ENCODE measurements around the gene TRIM44. TPM values are rescaled to one million over a fixed set of nuclear protein-coding genes. Genes with fewer than 3 reads are reported as not detected.

Gene TRIM44
- total and polyA plus RNA-seq, 12 donors, result 5.5 to 89.8 (median 34.1) TPM

DNA sequence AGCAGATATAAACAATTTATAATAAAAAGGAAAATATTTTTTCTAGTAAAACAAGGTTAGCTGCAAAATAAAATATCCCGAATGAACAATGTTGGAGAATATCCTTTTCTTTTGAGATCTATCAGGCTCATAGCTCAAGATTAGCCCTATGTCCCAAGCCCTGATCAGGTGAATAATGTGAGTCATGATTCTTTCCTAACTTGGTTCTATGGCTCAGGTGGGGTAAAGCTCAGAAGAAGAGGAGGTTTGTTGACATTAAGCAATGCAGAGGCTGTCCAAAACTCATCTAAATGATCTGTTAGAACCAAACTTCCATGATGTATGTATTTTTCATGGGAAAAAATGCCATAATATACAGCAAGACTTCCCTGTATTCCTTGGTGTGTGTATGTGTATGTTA is 86.1 kb downstream of the TRIM44 start:
- Histone ChIP-seq H3K27ac (no peak overlapping the region), H3K4me3 (no peak overlapping the region), H3K9me3 (replicated peaks in 1 of 3) (no peaks in the 10 kb centered on the region), H3K4me1 (replicated peaks in 1 of 2) (peaks cover 0 to 9% of the 10 kb centered on the region in 2 donors), H3K27me3 (no peaks in the 10 kb centered on the region), H3K36me3 (replicated peaks in 1 of 2) (no peaks in the 10 kb centered on the region)
- TF ChIP-seq, protein P1, sequence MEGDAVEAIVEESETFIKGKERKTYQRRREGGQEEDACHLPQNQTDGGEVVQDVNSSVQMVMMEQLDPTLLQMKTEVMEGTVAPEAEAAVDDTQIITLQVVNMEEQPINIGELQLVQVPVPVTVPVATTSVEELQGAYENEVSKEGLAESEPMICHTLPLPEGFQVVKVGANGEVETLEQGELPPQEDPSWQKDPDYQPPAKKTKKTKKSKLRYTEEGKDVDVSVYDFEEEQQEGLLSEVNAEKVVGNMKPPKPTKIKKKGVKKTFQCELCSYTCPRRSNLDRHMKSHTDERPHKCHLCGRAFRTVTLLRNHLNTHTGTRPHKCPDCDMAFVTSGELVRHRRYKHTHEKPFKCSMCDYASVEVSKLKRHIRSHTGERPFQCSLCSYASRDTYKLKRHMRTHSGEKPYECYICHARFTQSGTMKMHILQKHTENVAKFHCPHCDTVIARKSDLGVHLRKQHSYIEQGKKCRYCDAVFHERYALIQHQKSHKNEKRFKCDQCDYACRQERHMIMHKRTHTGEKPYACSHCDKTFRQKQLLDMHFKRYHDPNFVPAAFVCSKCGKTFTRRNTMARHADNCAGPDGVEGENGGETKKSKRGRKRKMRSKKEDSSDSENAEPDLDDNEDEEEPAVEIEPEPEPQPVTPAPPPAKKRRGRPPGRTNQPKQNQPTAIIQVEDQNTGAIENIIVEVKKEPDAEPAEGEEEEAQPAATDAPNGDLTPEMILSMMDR (IDR thresholded peaks at IDR 0.05), result no peak
- no peak for TF ChIP-seq POLR2A (IDR thresholded peaks at IDR 0.05)
- intact Hi-C loops (cut with DNase I), result no loop called here
- DNase-seq, result no peak
- WGBS, 4 donors, result 96 to 100% (median 98%) methylated on average over 1 of the region's 1 CpG

GRCh38 chr11:35750315-35750714 is 87.7 kb downstream of the TRIM44 start:
- H3K9me3 ChIP-seq (replicated peaks in 1 of 3), result no peaks in the 10 kb centered on the region
- no peak for DNase-seq
- no peaks in the 10 kb centered on the region for H3K36me3 ChIP-seq (replicated peaks in 1 of 2)
- peaks cover 0 to 9% of the 10 kb centered on the region in 2 donors for H3K4me1 ChIP-seq (replicated peaks in 1 of 2)
- no peak overlapping the region for H3K27ac ChIP-seq
- WGBS, 4 donors, result 49 to 98% (median 95%) methylated on average over 2 of the region's 2 CpGs
- TF ChIP-seq, protein P1 (IDR thresholded peaks at IDR 0.05), result no peak
- no peak for TF ChIP-seq POLR2A (IDR thresholded peaks at IDR 0.05)
- no peak overlapping the region for H3K4me3 ChIP-seq
- intact Hi-C loops (cut with DNase I), result no loop called here
- no peaks in the 10 kb centered on the region for H3K27me3 ChIP-seq

- no peak for DNase-seq
- TF ChIP-seq, protein P1 (IDR thresholded peaks at IDR 0.05), result no peak
- no peak for TF ChIP-seq POLR2A (IDR thresholded peaks at IDR 0.05)
- Histone ChIP-seq H3K9me3 (replicated peaks in 1 of 3) (no peaks in the 10 kb centered on the region), H3K36me3 (replicated peaks in 1 of 2) (no peaks in the 10 kb centered on the region), H3K4me1 (replicated peaks in 1 of 2) (peaks cover 0 to 9% of the 10 kb centered on the region in 2 donors), H3K27ac (no peak overlapping the region), H3K27me3 (no peaks in the 10 kb centered on the region), H3K4me3 (no peak overlapping the region)
- WGBS, 4 donors, result 95 to 97% (median 97%) methylated on average over 4 of the region's 4 CpGs
- intact Hi-C loops (cut with DNase I), result no loop called here
Observed at GRCh38 chr11:35750981-35751663, 88.5 kb downstream of the TRIM44 start.

- intact Hi-C loops (cut with DNase I), result no loop called here
- no peak for DNase-seq
Observed at GRCh38 chr11:35751664-35752061, 89.1 kb downstream of the TRIM44 start.

More at GRCh38 chr11:35751664-35752061, 89.1 kb downstream of the TRIM44 start:
- TF ChIP-seq, protein P1 (IDR thresholded peaks at IDR 0.05), result no peak
- no peak for TF ChIP-seq POLR2A (IDR thresholded peaks at IDR 0.05)
- no peak overlapping the region for H3K27ac ChIP-seq
- no peaks in the 10 kb centered on the region for H3K27me3 ChIP-seq
- no peaks in the 10 kb centered on the region for H3K9me3 ChIP-seq (replicated peaks in 1 of 3)
- H3K4me1 ChIP-seq (replicated peaks in 1 of 2), result peaks cover 0 to 9% of the 10 kb centered on the region in 2 donors
- no peak overlapping the region for H3K4me3 ChIP-seq
- H3K36me3 ChIP-seq (replicated peaks in 1 of 2), result no peaks in the 10 kb centered on the region
- 68 to 80% (median 74%) methylated on average over 1 of the region's 1 CpG for WGBS, 4 donors
